ENCODE measurements around the gene SLC2A11.

SLC2A11 gene

DNA sequence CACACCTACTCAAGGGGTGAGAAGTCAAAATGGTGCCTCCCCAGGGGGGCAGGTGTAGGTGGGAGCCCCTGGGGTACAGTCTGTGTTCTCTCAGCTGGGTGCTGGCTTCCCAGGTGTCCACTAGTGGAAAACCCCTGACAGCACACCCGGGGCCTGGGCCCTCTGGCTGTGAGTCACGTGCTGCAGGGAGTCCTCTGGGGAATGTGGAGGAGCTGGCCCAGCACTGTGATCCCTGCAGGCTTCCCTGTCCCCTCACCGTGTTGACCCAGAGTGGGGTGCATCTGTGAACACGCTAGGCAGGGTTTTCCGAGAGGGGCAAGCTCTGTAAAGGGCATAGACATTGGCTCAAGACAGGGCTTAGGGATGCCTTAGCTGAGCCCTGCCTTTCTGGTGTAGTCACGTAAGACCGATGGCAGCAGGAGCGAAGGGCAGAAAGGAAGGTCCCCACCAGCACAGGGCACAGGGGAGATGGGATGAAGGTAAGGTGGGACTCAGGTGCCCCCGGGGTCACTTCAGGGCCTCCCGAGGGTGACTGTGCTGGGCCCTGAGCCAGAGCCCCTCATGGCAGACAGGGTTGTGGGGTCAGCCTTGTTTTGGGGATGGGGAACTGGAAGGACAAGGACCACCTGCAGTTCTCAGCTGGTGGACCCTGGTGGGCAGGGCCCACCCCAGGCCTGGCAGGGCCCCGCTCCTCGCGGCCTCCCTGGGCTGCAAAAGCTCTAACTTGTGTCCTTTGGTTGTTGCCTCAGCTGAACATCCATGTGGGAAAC, 33.0 kb upstream of the SLC2A11 start:
- TF ChIP-seq POLR2AphosphoS5 (IDR thresholded peaks at IDR 0.05; ENCODE audit: low read depth) (0 out of 2 replicates have a peak, but pooled peaks have one; percentile 15), SPI1 (IDR thresholded peaks at IDR 0.05; ENCODE audit: borderline replicate concordance, low read depth) (no peak)
- H3K27ac ChIP-seq (replicated peaks), result no peak overlapping the region
- no peaks in the 10 kb centered on the region for H3K27me3 ChIP-seq (ENCODE audit: insufficient read depth, poor library complexity, severe bottlenecking)
- no peak overlapping the region for H3K4me3 ChIP-seq (replicated peaks; ENCODE audit: insufficient read depth, low read length)
- no peak for DNase-seq (ENCODE audit: low read depth in 1 of 2, low spot score in 1 of 2)

DNA sequence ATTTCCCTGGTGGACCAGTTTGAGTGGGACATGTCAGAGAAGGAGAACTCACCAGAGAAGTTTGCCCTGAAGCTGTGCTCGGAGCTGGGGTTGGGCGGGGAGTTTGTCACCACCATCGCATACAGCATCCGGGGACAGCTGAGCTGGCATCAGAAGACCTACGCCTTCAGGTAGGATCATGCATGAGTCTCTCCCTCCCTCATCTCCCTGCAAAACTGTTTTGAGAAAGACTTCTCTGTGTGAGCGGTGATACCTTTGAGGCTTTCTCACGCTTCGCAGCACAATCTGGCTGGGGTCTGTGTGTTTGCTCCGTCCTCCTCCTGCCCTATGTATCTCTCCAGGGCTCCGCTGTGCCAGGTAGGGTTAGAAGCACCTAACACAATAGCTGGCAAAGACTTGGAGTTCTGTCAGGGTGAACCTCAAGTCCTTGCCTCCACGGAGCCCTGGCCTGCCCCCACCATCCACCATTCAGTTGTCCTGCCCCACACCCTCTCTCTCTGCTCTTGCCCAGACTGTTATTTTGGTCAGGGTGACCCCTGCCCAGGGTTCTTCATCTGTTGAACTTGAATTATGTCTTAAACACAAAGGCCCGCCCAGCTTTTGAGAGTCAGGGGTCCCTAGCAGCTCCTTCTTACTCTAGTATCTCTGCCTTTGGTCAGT, 32.3 kb upstream of the SLC2A11 start:
- DNase-seq (ENCODE audit: low read depth in 1 of 2, low spot score in 1 of 2), result no peak
- H3K4me3 ChIP-seq (replicated peaks; ENCODE audit: insufficient read depth, low read length), result no peak overlapping the region
- H3K27me3 ChIP-seq (ENCODE audit: insufficient read depth, poor library complexity, severe bottlenecking), result no peaks in the 10 kb centered on the region
- no peak for TF ChIP-seq POLR2AphosphoS5 (IDR thresholded peaks at IDR 0.05; ENCODE audit: low read depth)
- TF ChIP-seq SPI1 (IDR thresholded peaks at IDR 0.05; ENCODE audit: borderline replicate concordance, low read depth), result no peak
- TF ChIP-seq, protein P1, sequence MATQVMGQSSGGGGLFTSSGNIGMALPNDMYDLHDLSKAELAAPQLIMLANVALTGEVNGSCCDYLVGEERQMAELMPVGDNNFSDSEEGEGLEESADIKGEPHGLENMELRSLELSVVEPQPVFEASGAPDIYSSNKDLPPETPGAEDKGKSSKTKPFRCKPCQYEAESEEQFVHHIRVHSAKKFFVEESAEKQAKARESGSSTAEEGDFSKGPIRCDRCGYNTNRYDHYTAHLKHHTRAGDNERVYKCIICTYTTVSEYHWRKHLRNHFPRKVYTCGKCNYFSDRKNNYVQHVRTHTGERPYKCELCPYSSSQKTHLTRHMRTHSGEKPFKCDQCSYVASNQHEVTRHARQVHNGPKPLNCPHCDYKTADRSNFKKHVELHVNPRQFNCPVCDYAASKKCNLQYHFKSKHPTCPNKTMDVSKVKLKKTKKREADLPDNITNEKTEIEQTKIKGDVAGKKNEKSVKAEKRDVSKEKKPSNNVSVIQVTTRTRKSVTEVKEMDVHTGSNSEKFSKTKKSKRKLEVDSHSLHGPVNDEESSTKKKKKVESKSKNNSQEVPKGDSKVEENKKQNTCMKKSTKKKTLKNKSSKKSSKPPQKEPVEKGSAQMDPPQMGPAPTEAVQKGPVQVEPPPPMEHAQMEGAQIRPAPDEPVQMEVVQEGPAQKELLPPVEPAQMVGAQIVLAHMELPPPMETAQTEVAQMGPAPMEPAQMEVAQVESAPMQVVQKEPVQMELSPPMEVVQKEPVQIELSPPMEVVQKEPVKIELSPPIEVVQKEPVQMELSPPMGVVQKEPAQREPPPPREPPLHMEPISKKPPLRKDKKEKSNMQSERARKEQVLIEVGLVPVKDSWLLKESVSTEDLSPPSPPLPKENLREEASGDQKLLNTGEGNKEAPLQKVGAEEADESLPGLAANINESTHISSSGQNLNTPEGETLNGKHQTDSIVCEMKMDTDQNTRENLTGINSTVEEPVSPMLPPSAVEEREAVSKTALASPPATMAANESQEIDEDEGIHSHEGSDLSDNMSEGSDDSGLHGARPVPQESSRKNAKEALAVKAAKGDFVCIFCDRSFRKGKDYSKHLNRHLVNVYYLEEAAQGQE (IDR thresholded peaks at IDR 0.05; ENCODE audit: insufficient replicate concordance, low read depth), result no peak
- TF ChIP-seq GABPA (IDR thresholded peaks at IDR 0.05; ENCODE audit: low read depth), result no peak
- TF ChIP-seq, protein P2, sequence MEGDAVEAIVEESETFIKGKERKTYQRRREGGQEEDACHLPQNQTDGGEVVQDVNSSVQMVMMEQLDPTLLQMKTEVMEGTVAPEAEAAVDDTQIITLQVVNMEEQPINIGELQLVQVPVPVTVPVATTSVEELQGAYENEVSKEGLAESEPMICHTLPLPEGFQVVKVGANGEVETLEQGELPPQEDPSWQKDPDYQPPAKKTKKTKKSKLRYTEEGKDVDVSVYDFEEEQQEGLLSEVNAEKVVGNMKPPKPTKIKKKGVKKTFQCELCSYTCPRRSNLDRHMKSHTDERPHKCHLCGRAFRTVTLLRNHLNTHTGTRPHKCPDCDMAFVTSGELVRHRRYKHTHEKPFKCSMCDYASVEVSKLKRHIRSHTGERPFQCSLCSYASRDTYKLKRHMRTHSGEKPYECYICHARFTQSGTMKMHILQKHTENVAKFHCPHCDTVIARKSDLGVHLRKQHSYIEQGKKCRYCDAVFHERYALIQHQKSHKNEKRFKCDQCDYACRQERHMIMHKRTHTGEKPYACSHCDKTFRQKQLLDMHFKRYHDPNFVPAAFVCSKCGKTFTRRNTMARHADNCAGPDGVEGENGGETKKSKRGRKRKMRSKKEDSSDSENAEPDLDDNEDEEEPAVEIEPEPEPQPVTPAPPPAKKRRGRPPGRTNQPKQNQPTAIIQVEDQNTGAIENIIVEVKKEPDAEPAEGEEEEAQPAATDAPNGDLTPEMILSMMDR (IDR thresholded peaks at IDR 0.05; ENCODE audit: insufficient read depth, low read length), result no peak
- H3K27ac ChIP-seq (replicated peaks), result no peak overlapping the region

DNA sequence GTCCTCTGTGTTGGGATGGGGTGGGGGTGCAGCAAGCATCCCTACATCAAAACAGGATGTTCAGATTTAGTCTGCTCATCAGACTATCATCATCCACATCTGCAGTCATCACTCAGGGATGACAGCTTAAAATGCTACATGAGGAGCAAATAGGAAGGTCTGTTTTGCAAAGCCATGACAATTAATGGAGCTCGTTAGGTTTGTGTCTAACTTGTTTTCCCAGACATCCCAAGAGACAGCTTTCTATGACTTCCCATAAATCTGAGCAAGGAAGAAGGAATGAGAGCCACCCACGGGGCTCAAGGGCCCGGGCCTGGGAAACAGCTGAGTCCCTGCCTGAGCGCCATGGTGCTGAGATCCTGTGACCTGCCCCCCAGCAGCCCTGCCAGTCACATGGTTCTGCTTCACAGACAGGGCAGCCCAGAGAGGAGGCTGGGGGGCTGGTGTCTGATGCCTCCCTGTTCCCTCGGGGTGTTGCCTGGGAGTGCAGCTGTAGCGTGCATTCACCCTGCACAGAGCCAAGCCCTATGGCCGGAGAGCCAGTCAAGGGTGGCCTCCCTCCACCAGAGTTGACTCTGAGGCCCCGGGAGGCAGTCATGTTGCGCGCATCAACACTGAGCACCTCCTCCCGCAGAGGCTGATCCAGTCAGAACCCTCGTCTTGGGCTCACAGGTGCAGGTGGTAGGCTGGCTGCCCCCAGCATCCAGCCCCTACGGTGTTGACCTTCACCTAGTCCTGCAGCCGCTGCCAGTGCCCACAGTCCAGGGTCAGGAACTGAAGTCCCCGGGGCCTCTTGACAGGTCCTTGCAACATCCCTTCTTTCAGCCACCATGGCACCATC, 30.9 kb upstream of the SLC2A11 start:
- Histone ChIP-seq H3K4me3 (replicated peaks; ENCODE audit: insufficient read depth, low read length) (no peak overlapping the region), H3K27ac (replicated peaks) (no peak overlapping the region), H3K27me3 (ENCODE audit: insufficient read depth, poor library complexity, severe bottlenecking) (no peaks in the 10 kb centered on the region)
- no peak for DNase-seq (ENCODE audit: low read depth in 1 of 2, low spot score in 1 of 2)
- TF ChIP-seq POLR2AphosphoS5 (IDR thresholded peaks at IDR 0.05; ENCODE audit: low read depth), result no peak

DNA sequence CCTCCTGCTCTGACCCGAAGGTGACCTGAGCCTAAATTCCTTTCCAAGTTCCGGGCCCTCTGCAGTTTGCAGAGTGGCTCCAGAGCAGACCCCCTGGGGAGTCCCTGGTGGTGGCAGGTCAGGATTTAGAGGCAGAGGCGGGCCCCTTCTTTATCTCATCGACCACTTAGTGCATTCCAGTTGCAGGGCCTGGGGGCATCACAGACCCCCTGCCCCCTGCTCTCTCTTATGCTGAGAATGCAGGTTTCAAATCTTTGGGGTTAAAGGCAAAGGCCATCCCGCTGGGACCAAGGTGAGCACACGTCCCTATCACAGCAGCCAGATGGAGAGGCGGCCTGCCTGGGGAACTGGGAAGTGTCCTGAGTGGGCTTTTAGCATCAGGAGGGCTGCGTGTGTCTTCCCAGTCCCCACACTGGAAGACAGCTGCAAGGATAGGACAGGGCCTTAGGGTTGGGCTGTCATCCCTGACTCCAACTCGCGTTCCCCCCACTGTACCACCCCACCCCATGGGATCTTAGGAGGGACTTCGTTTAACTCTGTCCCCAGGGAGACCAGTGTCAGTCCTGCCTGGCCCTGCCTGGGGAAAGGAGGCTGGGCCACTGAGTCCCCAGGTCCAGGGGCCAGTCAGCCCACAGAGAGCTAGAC, 30.2 kb upstream of the SLC2A11 start:
- H3K4me3 ChIP-seq (replicated peaks; ENCODE audit: insufficient read depth, low read length), result no peak overlapping the region
- TF ChIP-seq SPI1 (IDR thresholded peaks at IDR 0.05; ENCODE audit: borderline replicate concordance, low read depth) (no peak), POLR2AphosphoS5 (IDR thresholded peaks at IDR 0.05; ENCODE audit: low read depth) (no peak), GABPA (IDR thresholded peaks at IDR 0.05; ENCODE audit: low read depth) (no peak)
- TF ChIP-seq, protein P1 (IDR thresholded peaks at IDR 0.05; ENCODE audit: insufficient replicate concordance, low read depth), result no peak
- TF ChIP-seq, protein P2 (IDR thresholded peaks at IDR 0.05; ENCODE audit: insufficient read depth, low read length), result no peak
- no peaks in the 10 kb centered on the region for H3K27me3 ChIP-seq (ENCODE audit: insufficient read depth, poor library complexity, severe bottlenecking)
- no peak overlapping the region for H3K27ac ChIP-seq (replicated peaks)
- DNase-seq (ENCODE audit: low read depth in 1 of 2, low spot score in 1 of 2), result no peak
